IMR-90 (cell line): ENCODE results near the gene NDUFAF2. TPM values are rescaled to one million over a fixed set of nuclear protein-coding genes. Genes with fewer than 3 reads are reported as not detected.

Experiments used
- ATAC-seq: fragments of 200-7000 bp; cut with Tn5 transposase; 2 replicates; pipeline ENCODE4 v1.9.1; 2020; ENCODE audit warnings: low read depth, mild to moderate bottlenecking, moderate library complexity
- BruUV-seq: library from RNA; stranded (reverse); fragments of 400-500 nt; replicated peaks from 2 replicates; lab custom pipeline; 2021; lab: Mats Ljungman, UMichigan
- CTCF ChIA-PET: fragments of 300-600 bp; formaldehyde crosslinking; extraction: SDS; loops from one replicate; lab custom pipeline; 2021; ENCODE audit warnings: antibody characterized with exemption; lab: Yijun Ruan, JAX
- POLR2A ChIA-PET: fragments of 300-600 bp; sonication (Branson Sonifier 250); formaldehyde crosslinking; loops from one replicate; lab custom pipeline; 2022; ENCODE audit warnings: antibody characterized with exemption; ENCODE audit not compliant: unreplicated experiment; lab: Charles Lee
- DNase-seq: peaks from one replicate; pipeline ENCODE4 v3.0.0; 2013
- H2AFZ ChIP-seq: replicated peaks from 2 replicates; pipeline ENCODE3; 2013; ENCODE audit warnings: low read length, mild to moderate bottlenecking; ENCODE audit not compliant: poor library complexity
- H2AK5ac ChIP-seq: 2 replicates; pipeline ENCODE4 v1.6.1; 2013; ENCODE audit warnings: low read depth, low read length, inconsistent platforms
- H2AK9ac ChIP-seq: replicated peaks from 2 replicates; pipeline ENCODE3; 2013; ENCODE audit warnings: mild to moderate bottlenecking, low read depth, low read length, moderate library complexity; ENCODE audit not compliant: poor library complexity
- H2BK120ac ChIP-seq: 2 replicates; pipeline ENCODE4 v1.6.1; 2013; ENCODE audit warnings: low read depth, low read length, inconsistent platforms
- H2BK15ac ChIP-seq: 3 replicates; pipeline ENCODE4 v1.6.1; 2013; ENCODE audit warnings: low read depth, low read length, inconsistent platforms
- H2BK20ac ChIP-seq: 2 replicates; pipeline ENCODE4 v1.6.1; 2013; ENCODE audit warnings: low read depth, mild to moderate bottlenecking, inconsistent platforms, low read length, moderate library complexity
- H2BK5ac ChIP-seq: 2 replicates; pipeline ENCODE4 v1.6.1; 2013; ENCODE audit warnings: mild to moderate bottlenecking, low read depth, low read length, inconsistent platforms; ENCODE audit not compliant: poor library complexity, severe bottlenecking
- H3K14ac ChIP-seq: replicated peaks from 2 replicates; pipeline ENCODE4 v1.6.1; 2013; ENCODE audit warnings: low read depth, low read length, inconsistent platforms
- H3K18ac ChIP-seq: 2 replicates; pipeline ENCODE4 v1.6.1; 2013; ENCODE audit warnings: low read depth, low read length, control low read depth
- H3K23ac ChIP-seq: 2 replicates; pipeline ENCODE4 v1.6.1; 2013; ENCODE audit warnings: low read depth, low read length, inconsistent platforms
- H3K27ac ChIP-seq: 2 replicates; pipeline ENCODE4 v1.5.1; 2013; ENCODE audit warnings: mild to moderate bottlenecking, control low read depth, low read length; ENCODE audit not compliant: insufficient read depth
- H3K27me3 ChIP-seq: 2 replicates; pipeline ENCODE4 v1.6.1; 2013; ENCODE audit warnings: low read length; ENCODE audit not compliant: control insufficient read depth, insufficient read depth
- H3K36me3 ChIP-seq: 2 replicates; pipeline ENCODE4 v1.6.1; 2013; ENCODE audit warnings: low read length, mixed read lengths; ENCODE audit not compliant: control insufficient read depth, insufficient read depth
- H3K4ac ChIP-seq: 2 replicates; pipeline ENCODE4 v1.6.1; 2013; ENCODE audit warnings: low read depth, low read length, inconsistent platforms
- H3K4me1 ChIP-seq: 2 replicates; pipeline ENCODE4 v1.6.1; 2013; ENCODE audit warnings: low read length, mixed read lengths; ENCODE audit not compliant: control insufficient read depth, insufficient read depth
- H3K4me2 ChIP-seq: 2 replicates; pipeline ENCODE4 v1.6.1; 2013; ENCODE audit warnings: low read depth, mild to moderate bottlenecking, control low read depth, low read length, moderate library complexity
- H3K4me3 ChIP-seq: 2 replicates; pipeline ENCODE4 v1.5.1; 2013; ENCODE audit warnings: low read depth, mild to moderate bottlenecking, control low read depth, low read length, moderate library complexity; ENCODE audit not compliant: insufficient read depth
- H3K56ac ChIP-seq: 2 replicates; pipeline ENCODE4 v1.6.1; 2013; ENCODE audit warnings: low read length, inconsistent platforms; ENCODE audit not compliant: insufficient read depth; ENCODE audit errors: extremely low read depth
- H3K79me1 ChIP-seq, 2 experiments: 2 replicates each; pipeline ENCODE4 v1.6.1; 2013; ENCODE audit warnings: low read length in 2 of 2, inconsistent platforms in 1 of 2, low read depth in 1 of 2
- H3K9ac ChIP-seq: 2 replicates; pipeline ENCODE4 v1.6.1; 2013; ENCODE audit warnings: low read depth, low read length, control low read depth
- H3K9me1 ChIP-seq: 2 replicates; pipeline ENCODE4 v1.6.1; 2013; ENCODE audit warnings: low read length, inconsistent platforms; ENCODE audit not compliant: insufficient read depth
- H3K9me3 ChIP-seq: 2 replicates; pipeline ENCODE4 v1.6.1; 2013; ENCODE audit warnings: low read length; ENCODE audit not compliant: control insufficient read depth, insufficient read depth
- H4K20me1 ChIP-seq: 2 replicates; pipeline ENCODE4 v1.6.1; 2013; ENCODE audit warnings: low read length, inconsistent platforms; ENCODE audit not compliant: insufficient read depth
- H4K5ac ChIP-seq: 2 replicates; pipeline ENCODE4 v1.6.1; 2013; ENCODE audit warnings: mild to moderate bottlenecking, low read depth, low read length, control low read depth
- H4K8ac ChIP-seq, 2 experiments: 2 replicates each; pipeline ENCODE4 v1.6.1; 2013; ENCODE audit warnings: low read depth in 2 of 2, low read length in 2 of 2, control low read depth in 1 of 2, inconsistent platforms in 1 of 2
- H4K91ac ChIP-seq: 2 replicates; pipeline ENCODE4 v1.6.1; 2013; ENCODE audit warnings: low read depth, low read length, inconsistent platforms; ENCODE audit not compliant: insufficient read depth
- BHLHE40 ChIP-seq: fragments of 150-350 bp; IDR thresholded peaks from 2 replicates; pipeline ENCODE4 v1.6.1; 2016; ENCODE audit warnings: mild to moderate bottlenecking, low read depth, low read length
- CEBPB ChIP-seq: IDR thresholded peaks from 2 replicates; pipeline ENCODE4 v1.6.1; 2012; ENCODE audit warnings: low read depth, low read length, improper control_type of control experiment
- CHD1 ChIP-seq: IDR thresholded peaks from 2 replicates; pipeline ENCODE4 v1.6.1; 2012; ENCODE audit warnings: low read depth, low read length, improper control_type of control experiment
- ELK1 ChIP-seq: fragments of 150-350 bp; IDR thresholded peaks from 2 replicates; pipeline ENCODE4 v1.6.1; 2016; ENCODE audit warnings: low read depth, mild to moderate bottlenecking, low read length, moderate library complexity, borderline replicate concordance
- FOS ChIP-seq: fragments of 150-350 bp; IDR thresholded peaks from 2 replicates; pipeline ENCODE4 v1.6.1; 2016; ENCODE audit warnings: low read depth, low read length
- MAFK ChIP-seq: IDR thresholded peaks from 2 replicates; pipeline ENCODE4 v1.6.1; 2012; ENCODE audit warnings: low read depth, low read length, improper control_type of control experiment
- MAZ ChIP-seq: IDR thresholded peaks from 2 replicates; pipeline ENCODE4 v1.6.1; 2012; ENCODE audit warnings: low read depth, mild to moderate bottlenecking, low read length, improper control_type of control experiment, moderate library complexity, borderline replicate concordance
- MXI1 ChIP-seq: IDR thresholded peaks from 2 replicates; pipeline ENCODE4 v1.6.1; 2012; ENCODE audit warnings: low read depth, mild to moderate bottlenecking, low read length, moderate library complexity, borderline replicate concordance
- NFE2L2 ChIP-seq: fragments of 150-350 bp; IDR thresholded peaks from 2 replicates; pipeline ENCODE4 v1.6.1; 2016; ENCODE audit warnings: low read depth, mild to moderate bottlenecking, low read length
- POLR2A ChIP-seq: IDR thresholded peaks from 2 replicates; pipeline ENCODE4 v1.6.1; 2012; ENCODE audit warnings: mild to moderate bottlenecking, low read depth, low read length
- RAD21 ChIP-seq: IDR thresholded peaks from 2 replicates; pipeline ENCODE4 v1.6.1; 2012; ENCODE audit warnings: low read length, improper control_type of control experiment
- RCOR1 ChIP-seq: IDR thresholded peaks from 2 replicates; pipeline ENCODE4 v1.6.1; 2012; ENCODE audit warnings: mild to moderate bottlenecking, low read length, improper control_type of control experiment; ENCODE audit not compliant: insufficient replicate concordance
- RFX5 ChIP-seq: IDR thresholded peaks from 2 replicates; pipeline ENCODE4 v1.8.0; 2012; ENCODE audit warnings: low read depth, mild to moderate bottlenecking, low read length, moderate library complexity
- SMC3 ChIP-seq: fragments of 150-350 bp; IDR thresholded peaks from 2 replicates; pipeline ENCODE4 v1.6.1; 2016; ENCODE audit warnings: low read depth, mild to moderate bottlenecking, antibody characterized with exemption, low read length, moderate library complexity
- USF2 ChIP-seq: fragments of 150-350 bp; IDR thresholded peaks from 2 replicates; pipeline ENCODE4 v1.6.1; 2017; ENCODE audit warnings: mild to moderate bottlenecking, antibody characterized with exemption, low read length, low read depth
- WGBS, 2 experiments: methylation state at CpG; one replicate each; pipeline versions ENCODE4 v1.1.5 to v1.1.7; 2013; ENCODE audit warnings: missing lambda C conversion rate in 2 of 2; ENCODE audit not compliant: insufficient read length in 1 of 2; ENCODE audit errors: extremely low coverage in 2 of 2; 5-methylcytosine and 5-hydroxymethylcytosine counted together
- dilution Hi-C: fragments of 300-500 bp; cut with HindIII; formaldehyde crosslinking; loops from one replicate; pipeline ENCODE4 v1.14.3; 2018; ENCODE audit warnings: low sequenced_read_pairs; ENCODE audit not compliant: unreplicated experiment
- in situ Hi-C: fragments of 300-500 bp; cut with MboI; formaldehyde crosslinking; loops from 3 replicates; pipeline ENCODE4 v1.14.3; 2019; ENCODE audit warnings: low sequenced_read_pairs, inconsistent platforms, mixed read lengths
- intact Hi-C: fragments of 100-400 bp; cut with micrococcal nuclease; formaldehyde crosslinking; loops from 2 replicates; pipeline ENCODE4 v1.10.0; 2022
- polyA plus RNA-seq, 3 experiments: library from polyadenylated mRNA; depleted of rRNA; stranded (reverse); fragments of >200 nt; gene quantifications; 2 replicates each; pipeline ENCODE4 v1.2.3, GENCODE V29; 2012; ENCODE audit warnings: low replicate concordance in 1 of 3
- total RNA-seq: library from RNA; depleted of rRNA; stranded (reverse); fragments of >200 nt; gene quantifications from 2 replicates; pipeline ENCODE4 v1.2.3, GENCODE V29; 2012
- TF ChIP-seq, protein P1 (sequence below): conservative IDR thresholded peaks from 2 replicates; pipeline ENCODE4 v1.5.1; 2012; ENCODE audit warnings: mild to moderate bottlenecking, low read depth, low read length, improper control_type of control experiment

The NDUFAF2 gene
- total and polyA plus RNA-seq, 2 of the 4 experiments (the other 2 are of a cell fraction), result 11.8 to 24.7 TPM

GRCh38 chr5:61183538-61183937 is 238.5 kb downstream of the NDUFAF2 start:
- Histone ChIP-seq H3K9me3 (no peaks in the 10 kb centered on the region), H4K5ac (no peak overlapping the region), H3K79me1 (no peaks in the 10 kb centered on the region), H4K8ac (no peak overlapping the region), H3K4ac (no peak overlapping the region), H3K4me1 (peaks cover 6% of the 10 kb centered on the region), H2AK5ac (no peak overlapping the region), H3K27ac (no peak overlapping the region), H2BK120ac (peak overlapping the region; percentile 32; the same call in 1 of the 2 replicates), H3K4me3 (no peak overlapping the region), H3K4me2 (no peak overlapping the region), H4K20me1 (no peaks in the 10 kb centered on the region), H3K27me3 (no peaks in the 10 kb centered on the region), H2BK5ac (no peak overlapping the region), H2BK20ac (no peak overlapping the region), H3K36me3 (no peaks in the 10 kb centered on the region), H3K14ac (no peak overlapping the region), H3K18ac (no peak overlapping the region), H2AK9ac (no peak overlapping the region), H3K23ac (no peak overlapping the region), H3K56ac (no peak overlapping the region), H2BK15ac (no peak overlapping the region), H2AFZ (no peak overlapping the region), H4K91ac (no peak overlapping the region), H3K9me1 (no peaks in the 10 kb centered on the region), H3K9ac (no peak overlapping the region)
- ChIA-PET CTCF (no interaction called here), POLR2A (no interaction called here)
- BruUV-seq, result no TSS peak
- in situ Hi-C loops, result no loop called here
- ATAC-seq (no peak), DNase-seq (no peak)
- TF ChIP-seq RAD21, result no peak
- no peak for TF ChIP-seq USF2
- no peak for TF ChIP-seq NFE2L2
- no peak for TF ChIP-seq RFX5
- TF ChIP-seq POLR2A, result no peak
- no peak for TF ChIP-seq BHLHE40
- no peak for TF ChIP-seq SMC3
- TF ChIP-seq MAFK, result no peak
- TF ChIP-seq, protein P1, sequence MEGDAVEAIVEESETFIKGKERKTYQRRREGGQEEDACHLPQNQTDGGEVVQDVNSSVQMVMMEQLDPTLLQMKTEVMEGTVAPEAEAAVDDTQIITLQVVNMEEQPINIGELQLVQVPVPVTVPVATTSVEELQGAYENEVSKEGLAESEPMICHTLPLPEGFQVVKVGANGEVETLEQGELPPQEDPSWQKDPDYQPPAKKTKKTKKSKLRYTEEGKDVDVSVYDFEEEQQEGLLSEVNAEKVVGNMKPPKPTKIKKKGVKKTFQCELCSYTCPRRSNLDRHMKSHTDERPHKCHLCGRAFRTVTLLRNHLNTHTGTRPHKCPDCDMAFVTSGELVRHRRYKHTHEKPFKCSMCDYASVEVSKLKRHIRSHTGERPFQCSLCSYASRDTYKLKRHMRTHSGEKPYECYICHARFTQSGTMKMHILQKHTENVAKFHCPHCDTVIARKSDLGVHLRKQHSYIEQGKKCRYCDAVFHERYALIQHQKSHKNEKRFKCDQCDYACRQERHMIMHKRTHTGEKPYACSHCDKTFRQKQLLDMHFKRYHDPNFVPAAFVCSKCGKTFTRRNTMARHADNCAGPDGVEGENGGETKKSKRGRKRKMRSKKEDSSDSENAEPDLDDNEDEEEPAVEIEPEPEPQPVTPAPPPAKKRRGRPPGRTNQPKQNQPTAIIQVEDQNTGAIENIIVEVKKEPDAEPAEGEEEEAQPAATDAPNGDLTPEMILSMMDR, result no peak
- TF ChIP-seq MAZ, result no peak
- TF ChIP-seq CEBPB, result no peak
- no peak for TF ChIP-seq ELK1
- no peak for TF ChIP-seq FOS
- TF ChIP-seq RCOR1, result no peak
- no peak for TF ChIP-seq MXI1
- no peak for TF ChIP-seq CHD1
- WGBS, 2 experiments, result no CpG with 5 or more reads among the region's 1 CpG
- intact Hi-C loops, result loop anchor here (5.0 kb wide), 2 partner anchors 119 to 149 kb away; partner anchors contain the start of gene ZSWIM6
- dilution Hi-C loops, result no loop called here
